AG04450 (cell line): ENCODE data around the gene SHROOM2. TPM values are rescaled to one million over a fixed set of nuclear protein-coding genes. Genes with fewer than 3 reads are reported as not detected.

Source experiments
- CTCF ChIA-PET: fragments of 300-600, 350-600 bp; formaldehyde crosslinking; extraction: SDS; loops from one replicate; lab custom pipeline; 2022; ENCODE audit warnings: antibody characterized with exemption, inconsistent platforms; lab: Charles Lee
- POLR2A ChIA-PET: fragments of 350-600 bp; formaldehyde crosslinking; extraction: SDS; loops from one replicate; lab custom pipeline; 2021; ENCODE audit warnings: antibody characterized with exemption, inconsistent platforms; lab: Yijun Ruan, JAX
- DNase-seq: peaks from one replicate; pipeline ENCODE4 v3.0.0-alpha.2; 2011; ENCODE audit warnings: low read depth, low spot score
- H3K27ac ChIP-seq: one replicate; pipeline ENCODE4 v1.5.1; 2012; ENCODE audit warnings: low read depth, low read length, control low read depth
- H3K27me3 ChIP-seq: one replicate; pipeline ENCODE4 v1.6.0; 2012; ENCODE audit warnings: low read length; ENCODE audit not compliant: control insufficient read depth, insufficient read depth
- H3K4me3 ChIP-seq: 2 replicates; pipeline ENCODE4 v1.5.1; 2011; ENCODE audit warnings: mild to moderate bottlenecking, low read depth, low read length, control low read depth
- H3K9me3 ChIP-seq: 2 replicates; pipeline ENCODE4 v1.5.1; 2012; ENCODE audit warnings: low read length; ENCODE audit not compliant: control insufficient read depth, insufficient read depth
- polyA plus RNA-seq: library from polyadenylated mRNA; depleted of rRNA; stranded (reverse); fragments of >200 nt; gene quantifications from 2 replicates; pipeline ENCODE4 v1.2.3, GENCODE V29; 2011
- TF ChIP-seq, protein P1 (sequence below): IDR thresholded peaks from 2 replicates; pipeline ENCODE4 v1.5.1; 2011; ENCODE audit warnings: low read depth, low read length, control low read depth, inconsistent platforms

SHROOM2 gene
- polyA plus RNA-seq, 1 experiment, result 9.9 TPM

DNA sequence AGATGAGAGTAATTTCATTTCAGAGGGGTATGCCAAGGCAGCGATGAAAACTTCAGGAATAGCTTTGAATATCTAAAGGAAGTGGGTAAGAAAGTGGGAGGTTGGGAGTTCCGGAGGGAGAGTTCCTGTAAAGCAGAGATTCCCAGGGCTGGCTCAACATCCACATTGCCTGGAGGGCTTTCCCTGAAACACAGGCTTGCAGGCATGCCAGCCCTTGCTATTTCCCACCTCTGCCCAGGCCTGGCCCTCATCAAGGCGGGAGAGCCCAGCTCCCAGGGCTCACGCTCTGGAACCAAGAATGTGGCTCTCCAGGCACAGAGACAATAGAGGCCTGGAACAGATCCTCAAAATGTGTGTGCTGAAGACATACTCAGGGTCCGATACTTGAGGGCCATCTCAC lies 137.1 kb downstream of the SHROOM2 start:
- CTCF ChIA-PET, result no interaction called here
- H3K9me3 ChIP-seq, result no peaks in the 10 kb centered on the region
- H3K27me3 ChIP-seq, result no peaks in the 10 kb centered on the region
- no peak for DNase-seq
- H3K4me3 ChIP-seq, result no peak overlapping the region
- TF ChIP-seq, protein P1, sequence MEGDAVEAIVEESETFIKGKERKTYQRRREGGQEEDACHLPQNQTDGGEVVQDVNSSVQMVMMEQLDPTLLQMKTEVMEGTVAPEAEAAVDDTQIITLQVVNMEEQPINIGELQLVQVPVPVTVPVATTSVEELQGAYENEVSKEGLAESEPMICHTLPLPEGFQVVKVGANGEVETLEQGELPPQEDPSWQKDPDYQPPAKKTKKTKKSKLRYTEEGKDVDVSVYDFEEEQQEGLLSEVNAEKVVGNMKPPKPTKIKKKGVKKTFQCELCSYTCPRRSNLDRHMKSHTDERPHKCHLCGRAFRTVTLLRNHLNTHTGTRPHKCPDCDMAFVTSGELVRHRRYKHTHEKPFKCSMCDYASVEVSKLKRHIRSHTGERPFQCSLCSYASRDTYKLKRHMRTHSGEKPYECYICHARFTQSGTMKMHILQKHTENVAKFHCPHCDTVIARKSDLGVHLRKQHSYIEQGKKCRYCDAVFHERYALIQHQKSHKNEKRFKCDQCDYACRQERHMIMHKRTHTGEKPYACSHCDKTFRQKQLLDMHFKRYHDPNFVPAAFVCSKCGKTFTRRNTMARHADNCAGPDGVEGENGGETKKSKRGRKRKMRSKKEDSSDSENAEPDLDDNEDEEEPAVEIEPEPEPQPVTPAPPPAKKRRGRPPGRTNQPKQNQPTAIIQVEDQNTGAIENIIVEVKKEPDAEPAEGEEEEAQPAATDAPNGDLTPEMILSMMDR, result no peak
- no peak overlapping the region for H3K27ac ChIP-seq
- POLR2A ChIA-PET, result no interaction called here

DNA sequence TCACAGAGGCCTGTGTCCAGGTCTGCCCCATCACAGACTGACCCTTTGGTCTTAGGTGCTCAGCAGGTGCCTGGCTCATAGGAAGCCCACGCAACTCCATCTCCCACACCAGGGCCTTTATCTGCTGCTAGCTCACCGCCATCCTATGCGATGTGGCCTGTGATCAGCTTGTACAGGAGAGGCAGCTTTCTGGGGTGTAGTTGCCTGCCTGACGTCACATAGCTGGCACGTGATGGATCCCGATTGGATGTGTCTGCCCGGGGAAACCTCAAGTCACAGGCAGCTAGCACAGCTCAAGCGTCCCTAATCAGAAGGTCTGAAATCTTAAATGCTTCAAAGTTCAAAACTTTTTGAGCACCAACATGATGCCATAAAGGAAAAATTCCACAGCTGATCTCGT lies 139.8 kb downstream of the SHROOM2 start:
- Histone ChIP-seq H3K27me3 (no peaks in the 10 kb centered on the region), H3K4me3 (no peak overlapping the region), H3K9me3 (no peaks in the 10 kb centered on the region), H3K27ac (no peak overlapping the region)
- CTCF ChIA-PET, result no interaction called here
- TF ChIP-seq, protein P1, result no peak
- DNase-seq, result no peak
- POLR2A ChIA-PET, result no interaction called here

DNA sequence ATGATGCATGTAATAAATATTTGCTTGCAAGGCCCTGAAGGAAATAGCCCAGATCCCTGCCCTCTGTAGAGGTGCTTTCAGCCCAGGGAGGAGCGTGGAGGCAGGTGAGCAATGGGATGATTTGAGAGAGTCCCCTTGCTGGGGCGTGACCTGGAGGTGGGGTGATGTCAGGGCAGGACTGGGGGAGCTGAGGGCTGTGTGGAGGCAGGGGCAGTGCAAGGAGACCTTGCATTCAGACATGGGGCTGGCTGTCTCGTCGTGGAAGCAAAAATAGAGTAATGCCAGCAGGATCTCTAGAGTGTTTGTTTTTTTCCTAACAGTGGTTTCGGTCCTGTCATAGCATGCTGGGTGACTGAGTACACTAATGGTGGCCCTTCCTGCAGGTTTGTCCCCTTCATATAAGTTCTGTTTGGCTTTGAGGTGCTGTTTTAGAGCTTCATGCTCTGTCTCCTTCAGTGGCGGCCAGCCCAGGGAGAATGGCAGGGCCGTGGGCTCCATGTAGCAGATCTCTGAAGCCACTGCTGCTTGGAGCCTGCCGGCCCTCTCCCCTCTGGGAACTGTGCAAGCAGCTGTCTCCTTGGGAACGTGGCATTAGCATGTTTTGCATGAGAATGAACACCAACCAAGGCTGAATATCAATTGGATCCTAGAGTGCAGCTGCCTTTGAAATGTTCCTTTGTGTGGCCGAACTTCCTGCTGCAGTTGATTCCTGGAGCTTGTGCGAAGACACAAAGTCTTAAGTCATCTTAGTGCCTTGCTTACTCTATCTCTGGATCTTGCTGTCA lies 141.7 kb downstream of the SHROOM2 start:
- POLR2A ChIA-PET, result interaction anchor here (0.6 kb wide), 2 partner anchors 16 to 28 kb away, joined by 3 to 4 read pairs; no protein-coding TSS in a partner anchor
- H3K27me3 ChIP-seq, result no peaks in the 10 kb centered on the region
- TF ChIP-seq, protein P1, result no peak
- H3K4me3 ChIP-seq, result no peak overlapping the region
- CTCF ChIA-PET, result no interaction called here
- H3K9me3 ChIP-seq, result no peaks in the 10 kb centered on the region
- DNase-seq, result no peak
- no peak overlapping the region for H3K27ac ChIP-seq

DNA sequence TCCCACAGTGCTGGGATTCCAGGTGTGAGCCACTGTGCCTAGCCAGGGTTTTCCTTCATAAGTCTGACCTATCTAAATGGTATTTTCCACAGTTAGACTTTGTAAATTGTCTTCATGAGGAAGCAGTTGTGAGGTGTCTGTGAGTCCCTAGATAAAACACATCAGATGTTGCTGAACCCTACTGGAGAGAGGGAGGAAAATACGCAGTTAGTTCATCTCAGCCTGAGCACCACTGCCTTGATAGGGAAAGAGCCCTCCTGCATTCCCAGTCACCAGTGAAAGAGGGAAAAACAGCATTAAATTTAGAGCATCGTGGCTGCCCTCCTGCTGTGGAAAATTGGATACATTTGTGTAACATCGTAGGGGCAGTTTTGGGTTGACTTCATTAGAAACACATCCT lies 149.2 kb downstream of the SHROOM2 start:
- TF ChIP-seq, protein P1, result no peak
- Histone ChIP-seq H3K9me3 (no peaks in the 10 kb centered on the region; the same call in 1 of the 2 replicates), H3K27me3 (no peaks in the 10 kb centered on the region), H3K27ac (no peak overlapping the region), H3K4me3 (no peak overlapping the region)
- no peak for DNase-seq
- POLR2A ChIA-PET, result no interaction called here
- CTCF ChIA-PET, result no interaction called here

DNA sequence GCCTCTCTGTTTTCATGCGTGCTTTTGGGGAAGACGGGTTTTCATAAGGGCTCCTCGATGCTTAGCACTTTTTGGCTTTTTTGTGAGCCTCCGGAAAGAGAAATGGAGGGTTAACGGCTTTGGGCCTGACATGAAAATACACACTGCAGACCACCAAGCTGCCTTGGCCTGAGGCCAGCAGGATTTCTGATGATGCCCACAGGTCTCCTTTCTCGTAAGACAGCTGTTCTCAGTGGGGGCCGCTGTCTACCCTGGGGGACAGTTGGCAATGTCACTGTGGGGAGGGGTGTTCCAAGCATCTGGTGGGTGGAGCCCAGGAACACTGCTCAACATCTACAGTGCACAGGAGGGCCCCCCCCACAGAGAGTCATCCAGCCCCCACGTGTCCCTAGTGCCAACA lies 151.5 kb downstream of the SHROOM2 start:
- no peaks in the 10 kb centered on the region; the same call in 1 of the 2 replicates for H3K9me3 ChIP-seq
- TF ChIP-seq, protein P1, result no peak
- H3K27me3 ChIP-seq, result no peaks in the 10 kb centered on the region
- ChIA-PET POLR2A (no interaction called here), CTCF (no interaction called here)
- H3K4me3 ChIP-seq, result no peak overlapping the region
- DNase-seq, result no peak
- no peak overlapping the region for H3K27ac ChIP-seq
